Amygdala (tissue), 56 donors: ENCODE measurements around the gene GID8.

Source experiments
- DNase-seq, 56 donors: peaks; one replicate each; lab custom pipeline; 2025; lab: John Stamatoyannopoulos, UW

The GID8 gene

DNA sequence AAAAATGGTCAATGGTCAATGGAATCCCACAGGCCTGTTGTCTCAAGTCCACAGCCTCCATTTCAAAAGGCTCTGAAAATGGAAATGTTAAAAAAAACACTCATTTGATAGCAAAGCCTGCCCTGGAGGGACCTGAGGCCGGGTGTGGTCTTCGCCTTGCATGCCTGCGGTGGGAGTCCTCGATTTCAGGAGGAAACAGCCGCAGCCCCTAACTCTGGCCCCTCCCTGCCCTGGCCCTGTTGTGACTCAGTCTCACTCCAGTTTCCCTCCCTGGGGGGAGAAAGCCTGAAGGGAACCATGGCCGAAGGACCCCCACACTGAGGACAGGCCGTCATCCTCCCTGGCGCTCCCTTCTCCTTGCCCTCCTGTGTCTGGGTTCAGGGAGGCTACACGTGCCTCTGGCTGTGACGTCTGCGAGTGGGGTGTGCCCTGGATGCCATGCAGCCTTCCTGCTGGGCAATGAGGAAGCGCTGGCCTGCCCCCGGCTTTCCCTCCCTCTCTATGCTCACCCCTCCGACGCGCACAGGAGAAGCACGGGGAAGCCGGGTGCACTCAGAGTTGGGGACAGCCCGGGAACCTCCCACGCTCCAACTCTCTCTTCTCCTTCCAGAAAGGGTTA is 59.6 kb downstream of the GID8 start:
- DNase-seq = no peak
